Measurements from ENCODE around the gene MBD5. TPM values are rescaled to one million over a fixed set of nuclear protein-coding genes. Genes with fewer than 3 reads are reported as not detected.
A peak's percentile ranks its signal among the peaks of the same experiment; 100 is the strongest.

Gene MBD5
- total RNA-seq, 1 donor from 2014 or later: 38.8 TPM

- peaks cover 100% of the 10 kb centered on the region for H3K79me2 ChIP-seq (ENCODE audit: low read depth)
- no peaks in the 10 kb centered on the region for H3K27me3 Mint-ChIP-seq (ENCODE audit: insufficient read depth, low read depth)
- H3K36me3 Mint-ChIP-seq: peaks cover 42% of the 10 kb centered on the region
- no peak overlapping the region for H3K4me3 Mint-ChIP-seq
- H3K4me1 Mint-ChIP-seq: no peaks in the 10 kb centered on the region
- H3K27ac Mint-ChIP-seq: no peak overlapping the region
- H3K9me3 Mint-ChIP-seq: peaks cover 48% of the 10 kb centered on the region
- no peak overlapping the region for H3K4me3 ChIP-seq
- no peak overlapping the region for H2AFZ ChIP-seq (replicated peaks)
- H3K9ac ChIP-seq: no peak overlapping the region
- H3K36me3 ChIP-seq: peaks cover 18% of the 10 kb centered on the region
- H3K4me2 ChIP-seq: no peak overlapping the region
- no peaks in the 10 kb centered on the region for H3F3A ChIP-seq (ENCODE audit: low read depth)
- peaks cover 20% of the 10 kb centered on the region for H3K4me1 ChIP-seq
- TF ChIP-seq CTCF (IDR thresholded peaks at IDR 0.05): no peak
- TF ChIP-seq EZH2phosphoT487 (IDR thresholded peaks at IDR 0.05): no peak
- no peak for TF ChIP-seq EZH2 (IDR thresholded peaks at IDR 0.05)
- H3K9me3 ChIP-seq (ENCODE audit: low read depth): peaks cover 11% of the 10 kb centered on the region
- DNase-seq (ENCODE audit: low spot score): no peak
- H3K27ac ChIP-seq: no peak overlapping the region
- no peaks in the 10 kb centered on the region for H3K27me3 ChIP-seq
- H4K20me1 ChIP-seq (ENCODE audit: low read depth): peaks cover 37% of the 10 kb centered on the region
Measured at GRCh38 chr2:147996828-147997227, 24.1 kb upstream of the MBD5 start.

DNA sequence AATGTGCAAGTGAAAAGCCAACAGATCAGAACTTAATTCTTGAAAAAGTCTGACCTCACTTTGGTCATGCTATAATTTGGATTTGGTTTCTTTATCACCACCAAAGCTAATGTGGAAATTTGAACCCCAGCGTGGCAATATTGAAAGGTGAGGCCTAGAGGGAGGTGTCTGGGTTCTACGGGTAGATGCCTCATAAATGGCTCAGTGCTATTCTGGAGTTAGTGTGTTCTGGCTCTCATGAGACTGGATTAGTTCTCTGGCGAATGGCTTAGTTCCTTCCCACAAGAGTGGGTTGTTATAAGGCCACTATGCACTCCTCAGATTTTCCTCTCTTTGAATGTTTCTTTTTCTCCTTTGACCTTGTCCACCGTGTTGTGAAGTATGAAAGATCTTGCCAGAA lies 22.7 kb upstream of the MBD5 start:
- H3F3A ChIP-seq (ENCODE audit: low read depth): no peaks in the 10 kb centered on the region
- peaks cover 52% of the 10 kb centered on the region for H3K36me3 Mint-ChIP-seq
- TF ChIP-seq EZH2 (IDR thresholded peaks at IDR 0.05) (no peak), EZH2phosphoT487 (IDR thresholded peaks at IDR 0.05) (no peak), CTCF (IDR thresholded peaks at IDR 0.05) (no peak)
- peaks cover 11% of the 10 kb centered on the region for H3K9me3 ChIP-seq (ENCODE audit: low read depth)
- H3K9ac ChIP-seq: no peak overlapping the region
- peaks cover 18% of the 10 kb centered on the region for H3K36me3 ChIP-seq
- H3K4me3 Mint-ChIP-seq: no peak overlapping the region
- no peak overlapping the region for H2AFZ ChIP-seq (replicated peaks)
- peaks cover 57% of the 10 kb centered on the region for H3K9me3 Mint-ChIP-seq
- no peak overlapping the region for H3K4me3 ChIP-seq
- no peaks in the 10 kb centered on the region for H3K4me1 Mint-ChIP-seq
- no peak overlapping the region for H3K4me2 ChIP-seq
- no peaks in the 10 kb centered on the region for H3K27me3 ChIP-seq
- peaks cover 20% of the 10 kb centered on the region for H3K4me1 ChIP-seq
- DNase-seq (ENCODE audit: low spot score): no peak
- H4K20me1 ChIP-seq (ENCODE audit: low read depth): peaks cover 33% of the 10 kb centered on the region
- no peak overlapping the region for H3K27ac Mint-ChIP-seq
- peaks cover 100% of the 10 kb centered on the region for H3K79me2 ChIP-seq (ENCODE audit: low read depth)
- no peak overlapping the region for H3K27ac ChIP-seq
- no peaks in the 10 kb centered on the region for H3K27me3 Mint-ChIP-seq (ENCODE audit: insufficient read depth, low read depth)

DNA sequence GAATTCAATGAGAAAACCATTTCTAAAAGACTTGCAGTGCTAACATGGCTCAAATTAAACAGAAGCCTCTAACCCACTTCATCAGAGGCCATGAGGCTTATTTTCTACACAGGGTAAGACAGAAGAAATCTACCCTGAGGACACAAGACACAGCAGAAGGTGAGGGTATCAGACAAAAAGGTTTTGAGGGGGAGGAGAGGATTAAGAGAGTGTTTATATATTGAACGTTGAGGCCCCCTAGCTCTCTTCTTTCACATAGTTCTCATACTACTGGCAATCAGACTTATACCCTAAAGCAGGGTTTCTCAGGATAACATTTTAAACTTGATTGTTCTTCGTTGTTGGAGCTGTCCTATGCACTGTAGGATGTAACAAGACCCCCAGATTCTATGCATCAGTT lies 21.8 kb upstream of the MBD5 start:
- H3K27ac Mint-ChIP-seq: no peak overlapping the region
- DNase-seq (ENCODE audit: low spot score): no peak
- Histone ChIP-seq H3K27ac (peak overlapping the region; percentile 41), H3K36me3 (peaks cover 18% of the 10 kb centered on the region), H2AFZ (replicated peaks) (no peak overlapping the region), H3K27me3 (no peaks in the 10 kb centered on the region), H3K4me3 (no peak overlapping the region), H3F3A (ENCODE audit: low read depth) (no peaks in the 10 kb centered on the region), H3K9ac (no peak overlapping the region), H3K79me2 (ENCODE audit: low read depth) (peaks cover 100% of the 10 kb centered on the region), H3K9me3 (ENCODE audit: low read depth) (peaks cover 11% of the 10 kb centered on the region), H3K4me2 (peak overlapping the region; percentile 55), H3K4me1 (peaks cover 20% of the 10 kb centered on the region), H4K20me1 (ENCODE audit: low read depth) (peaks cover 33% of the 10 kb centered on the region)
- TF ChIP-seq CTCF (IDR thresholded peaks at IDR 0.05): no peak
- TF ChIP-seq EZH2 (IDR thresholded peaks at IDR 0.05): no peak
- TF ChIP-seq EZH2phosphoT487 (IDR thresholded peaks at IDR 0.05): no peak
- peaks cover 50% of the 10 kb centered on the region for H3K36me3 Mint-ChIP-seq
- no peaks in the 10 kb centered on the region for H3K4me1 Mint-ChIP-seq
- no peaks in the 10 kb centered on the region for H3K27me3 Mint-ChIP-seq (ENCODE audit: insufficient read depth, low read depth)
- H3K9me3 Mint-ChIP-seq: peaks cover 63% of the 10 kb centered on the region
- no peak overlapping the region for H3K4me3 Mint-ChIP-seq

Measured in neural progenitor cell (in vitro differentiated cells).